Transverse colon (tissue), 4 donors: ENCODE results near the gene CENPT. TPM values are rescaled to one million over a fixed set of nuclear protein-coding genes. Genes with fewer than 3 reads are reported as not detected.

Source experiments
- DNase-seq: peaks from one replicate; pipeline ENCODE4 v3.0.0-alpha.2; 2019
- H3K27ac ChIP-seq, 4 donors: fragments of 200-600 bp; sonication (generic); 2 replicates each; pipeline ENCODE4 v1.5.1; 2016 to 2018; ENCODE audit warnings: inconsistent platforms in 4 of 4
- H3K27me3 ChIP-seq: fragments of 200-600 bp; sonication (generic); 2 replicates; pipeline ENCODE4 v1.5.1; 2017; ENCODE audit warnings: inconsistent platforms
- H3K36me3 ChIP-seq, 4 donors: fragments of 200-600 bp; sonication (generic); 2 replicates each; pipeline ENCODE4 v1.5.1; 2017 to 2019; ENCODE audit warnings: inconsistent platforms in 4 of 4
- H3K4me1 ChIP-seq, 4 donors: fragments of 200-600 bp; sonication (generic); 2 replicates each; pipeline ENCODE4 v1.5.1; 2017 to 2020; ENCODE audit warnings: inconsistent platforms in 4 of 4
- H3K4me3 ChIP-seq, 4 donors: fragments of 200-600 bp; sonication (generic); 1 replicate in 1 of 4; 2 replicates in 3 of 4; pipeline versions ENCODE4 v1.5.1 to v1.6.1; 2017 to 2019; ENCODE audit warnings: inconsistent platforms in 4 of 4
- H3K9me3 ChIP-seq, 2 donors: fragments of 200-600 bp; sonication (generic); 2 replicates each; pipeline ENCODE4 v1.5.1; 2017 to 2019; ENCODE audit warnings: inconsistent platforms in 2 of 2
- EP300 ChIP-seq: sonication (generic); formaldehyde crosslinking; IDR thresholded peaks from one replicate; pipeline ENCODE4 v1.6.1; 2017; ENCODE audit warnings: antibody characterized with exemption, low read depth
- POLR2A ChIP-seq: fragments of 450-650 bp; IDR thresholded peaks from one replicate; pipeline ENCODE4 v1.6.1; 2016; ENCODE audit warnings: antibody characterized with exemption, mild to moderate bottlenecking, moderate library complexity
- POLR2AphosphoS5 ChIP-seq, 3 donors: sonication (generic); formaldehyde crosslinking; IDR thresholded peaks; one replicate each; pipeline ENCODE4 v1.6.1; 2016; ENCODE audit warnings: antibody characterized with exemption in 3 of 3
- WGBS, 2 donors: methylation state at CpG; one replicate each; pipeline ENCODE4 v1.1.5; 2018; ENCODE audit warnings: low coverage in 1 of 2; 5-methylcytosine and 5-hydroxymethylcytosine counted together
- in situ Hi-C, 4 donors: fragments of 200-750 bp; cut with MboI; loops; one replicate each; pipeline versions ENCODE4 v1.15.0 to v1.15.1; 2017; ENCODE audit warnings: low sequenced_read_pairs in 3 of 4, low pct_ligation_motif_present in 1 of 4, low pct_unique_long_range_greater_than_20kb in 1 of 4
- intact Hi-C: fragments of 100-400 bp; cut with DNase I; formaldehyde crosslinking; loops from one replicate; pipeline ENCODE4 v1.15.1; 2023; ENCODE audit warnings: low total_unique reads
- total RNA-seq, 4 donors: library from RNA; depleted of rRNA; stranded (reverse); fragments of >200 nt; gene quantifications; one replicate each; pipeline ENCODE4 v1.1.0, GENCODE V29; 2016
- TF ChIP-seq, protein P1 (sequence below), 5 experiments: fragments of 200-600 bp in 3 of 5; fragments of 450-650 bp in 2 of 5; sonication (generic) in 3 of 5; IDR thresholded peaks; 1 replicate in 2 of 5; 2 replicates in 3 of 5; pipeline ENCODE4 v1.5.1; 2016 to 2017; ENCODE audit warnings: antibody characterized with exemption in 5 of 5, inconsistent platforms in 3 of 5, mild to moderate bottlenecking in 2 of 5, moderate library complexity in 1 of 5

The CENPT gene
- total RNA-seq, 4 donors from 2014 or later = 58.2 to 248 (median 100) TPM

DNA sequence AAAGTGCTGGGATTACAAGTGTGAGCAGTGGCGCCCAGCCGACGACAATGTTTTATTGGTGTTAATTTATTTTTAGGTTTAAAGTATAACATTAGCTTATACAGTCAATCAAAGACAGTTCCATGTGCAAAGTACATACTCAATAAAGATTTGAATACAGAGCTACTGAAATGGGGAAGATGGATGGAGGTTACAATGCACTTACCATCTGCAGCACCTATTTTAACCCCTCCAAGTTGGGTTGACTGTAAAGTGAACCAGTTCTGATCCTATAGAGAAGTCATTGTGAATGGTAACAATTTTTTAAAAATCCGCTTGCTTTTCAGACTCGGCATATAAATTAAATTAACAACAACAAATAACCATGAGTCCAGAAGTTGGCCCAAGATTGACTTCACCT, 44.9 kb upstream of the CENPT start:
- 35 to 47% methylated on average over 5 of the region's 5 CpGs for WGBS, 2 donors
- H3K9me3 ChIP-seq = no peaks in the 10 kb centered on the region
- TF ChIP-seq EP300 (no peak), POLR2AphosphoS5 (IDR thresholded peaks at IDR 0.05) (no peak), POLR2A (no peak)
- TF ChIP-seq, protein P1, sequence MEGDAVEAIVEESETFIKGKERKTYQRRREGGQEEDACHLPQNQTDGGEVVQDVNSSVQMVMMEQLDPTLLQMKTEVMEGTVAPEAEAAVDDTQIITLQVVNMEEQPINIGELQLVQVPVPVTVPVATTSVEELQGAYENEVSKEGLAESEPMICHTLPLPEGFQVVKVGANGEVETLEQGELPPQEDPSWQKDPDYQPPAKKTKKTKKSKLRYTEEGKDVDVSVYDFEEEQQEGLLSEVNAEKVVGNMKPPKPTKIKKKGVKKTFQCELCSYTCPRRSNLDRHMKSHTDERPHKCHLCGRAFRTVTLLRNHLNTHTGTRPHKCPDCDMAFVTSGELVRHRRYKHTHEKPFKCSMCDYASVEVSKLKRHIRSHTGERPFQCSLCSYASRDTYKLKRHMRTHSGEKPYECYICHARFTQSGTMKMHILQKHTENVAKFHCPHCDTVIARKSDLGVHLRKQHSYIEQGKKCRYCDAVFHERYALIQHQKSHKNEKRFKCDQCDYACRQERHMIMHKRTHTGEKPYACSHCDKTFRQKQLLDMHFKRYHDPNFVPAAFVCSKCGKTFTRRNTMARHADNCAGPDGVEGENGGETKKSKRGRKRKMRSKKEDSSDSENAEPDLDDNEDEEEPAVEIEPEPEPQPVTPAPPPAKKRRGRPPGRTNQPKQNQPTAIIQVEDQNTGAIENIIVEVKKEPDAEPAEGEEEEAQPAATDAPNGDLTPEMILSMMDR (IDR thresholded peaks at IDR 0.05) = no peak
- H3K36me3 ChIP-seq = no peaks in the 10 kb centered on the region
- H3K27me3 ChIP-seq = no peaks in the 10 kb centered on the region
- in situ Hi-C loops = no loop called here
- intact Hi-C loops = no loop called here
- H3K4me1 ChIP-seq = peaks cover 8 to 43% (median 32%) of the 10 kb centered on the region in 4 donors
- DNase-seq = no peak
- H3K27ac ChIP-seq = peak overlapping the region; percentile 94 to 99 (median 98)
- H3K4me3 ChIP-seq = peak overlapping the region in 3 of 4 donors; percentile 82 to 98 (median 96)

DNA sequence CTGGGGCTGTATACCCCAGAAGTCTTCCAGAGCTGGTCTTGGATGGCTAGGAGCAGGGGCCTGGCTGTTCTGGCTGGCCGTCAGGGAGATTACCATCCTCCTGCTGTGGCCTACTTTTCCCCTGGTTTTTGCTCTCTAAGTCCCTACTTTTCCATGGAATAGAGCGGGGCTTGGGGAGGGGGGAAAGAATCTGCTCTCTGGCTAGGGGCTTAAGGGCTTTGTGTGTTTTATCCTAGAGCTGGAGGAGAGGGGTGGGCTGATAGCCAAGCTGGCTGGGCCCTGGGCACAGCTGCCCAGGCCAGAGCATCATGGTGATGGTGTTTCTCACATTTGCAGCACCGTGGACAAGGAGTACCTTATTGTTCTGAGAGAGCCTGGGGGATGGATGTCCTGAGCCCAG, 40.8 kb upstream of the CENPT start:
- Histone ChIP-seq H3K9me3 (no peaks in the 10 kb centered on the region), H3K27me3 (no peaks in the 10 kb centered on the region), H3K36me3 (peaks cover 0 to 2% (median 0%) of the 10 kb centered on the region in 4 donors), H3K27ac (no peak overlapping the region), H3K4me1 (peaks cover 0 to 21% (median 10%) of the 10 kb centered on the region in 4 donors), H3K4me3 (no peak overlapping the region)
- DNase-seq = no peak
- WGBS, 2 donors = 60 to 88% methylated on average over 1 to 3 of the region's 3 CpGs
- in situ Hi-C loops (no loop called here), intact Hi-C loops (no loop called here)
- TF ChIP-seq EP300 (no peak), POLR2AphosphoS5 (IDR thresholded peaks at IDR 0.05) (no peak), POLR2A (no peak)
- TF ChIP-seq, protein P1 (IDR thresholded peaks at IDR 0.05) = no peak

DNA sequence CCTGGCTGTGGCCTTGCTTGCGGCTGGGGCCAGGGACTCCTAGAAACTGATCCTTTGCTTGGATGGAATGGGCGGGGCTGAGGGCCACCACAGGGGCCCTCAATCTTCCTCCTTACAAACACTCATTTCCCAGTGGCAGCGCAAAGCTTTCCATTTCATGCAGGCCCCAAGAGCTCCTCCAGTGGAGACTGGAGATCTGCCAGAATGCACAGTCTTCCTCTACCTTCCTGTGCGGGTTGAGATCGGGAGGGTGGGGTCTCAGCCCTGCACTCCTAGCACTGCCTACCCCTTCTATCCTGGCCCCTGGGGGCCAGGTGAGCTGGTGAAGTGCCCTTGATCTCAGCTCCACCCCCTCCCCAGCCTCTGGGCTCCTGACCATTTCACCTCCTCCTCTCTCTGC, 38.9 kb upstream of the CENPT start:
- intact Hi-C loops (no loop called here), in situ Hi-C loops (no loop called here)
- no peaks in the 10 kb centered on the region for H3K27me3 ChIP-seq
- WGBS, 2 donors = 96% methylated on average over 5 of the region's 5 CpGs; no CpG with 5 or more reads in 1 of the 2 donors
- H3K9me3 ChIP-seq = no peaks in the 10 kb centered on the region
- peaks cover 0 to 11% (median 1%) of the 10 kb centered on the region in 4 donors for H3K4me1 ChIP-seq
- TF ChIP-seq EP300 = no peak
- no peak for TF ChIP-seq POLR2AphosphoS5 (IDR thresholded peaks at IDR 0.05)
- TF ChIP-seq, protein P1 (IDR thresholded peaks at IDR 0.05) = no peak
- no peak for TF ChIP-seq POLR2A
- no peak overlapping the region for H3K27ac ChIP-seq
- H3K4me3 ChIP-seq = no peak overlapping the region
- peaks cover 0 to 10% (median 2%) of the 10 kb centered on the region in 4 donors for H3K36me3 ChIP-seq
- no peak for DNase-seq

DNA sequence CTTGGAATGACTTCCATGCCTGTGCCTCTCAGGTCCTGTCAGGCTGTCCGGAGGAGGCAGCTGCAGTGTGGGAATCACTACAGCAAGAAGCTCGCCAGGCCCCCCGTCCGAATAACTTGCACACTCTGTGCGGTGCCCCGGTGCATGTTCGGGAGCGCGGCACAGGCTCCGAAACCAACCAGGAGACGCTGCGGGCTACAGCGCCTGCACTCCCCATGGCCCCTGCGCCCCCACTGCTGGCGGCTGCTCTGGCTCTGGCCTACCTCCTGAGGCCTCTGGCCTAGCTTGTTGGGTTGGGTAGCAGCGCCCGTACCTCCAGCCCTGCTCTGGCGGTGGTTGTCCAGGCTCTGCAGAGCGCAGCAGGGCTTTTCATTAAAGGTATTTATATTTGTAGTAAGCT, 38.5 kb upstream of the CENPT start:
- H3K27me3 ChIP-seq = no peaks in the 10 kb centered on the region
- no peak overlapping the region for H3K27ac ChIP-seq
- in situ Hi-C loops (no loop called here), intact Hi-C loops (no loop called here)
- DNase-seq = no peak
- 94 to 100% methylated on average over 1 to 19 of the region's 19 CpGs for WGBS, 2 donors
- peaks cover 0 to 15% (median 4%) of the 10 kb centered on the region in 4 donors for H3K36me3 ChIP-seq
- no peak for TF ChIP-seq POLR2AphosphoS5 (IDR thresholded peaks at IDR 0.05)
- no peak for TF ChIP-seq EP300
- TF ChIP-seq, protein P1 (IDR thresholded peaks at IDR 0.05) = no peak
- no peak for TF ChIP-seq POLR2A
- peaks cover 0 to 11% (median 1%) of the 10 kb centered on the region in 4 donors for H3K4me1 ChIP-seq
- no peak overlapping the region for H3K4me3 ChIP-seq
- no peaks in the 10 kb centered on the region for H3K9me3 ChIP-seq
